ENCODE results near the gene WFDC2. TPM values are rescaled to one million over a fixed set of nuclear protein-coding genes. Genes with fewer than 3 reads are reported as not detected.

Gene WFDC2
- total and polyA plus RNA-seq, 2 of the 8 experiments (the other 6 are each of a cell fraction or from before 2014, with no cell fraction given): 77.9 to 137 TPM

DNA sequence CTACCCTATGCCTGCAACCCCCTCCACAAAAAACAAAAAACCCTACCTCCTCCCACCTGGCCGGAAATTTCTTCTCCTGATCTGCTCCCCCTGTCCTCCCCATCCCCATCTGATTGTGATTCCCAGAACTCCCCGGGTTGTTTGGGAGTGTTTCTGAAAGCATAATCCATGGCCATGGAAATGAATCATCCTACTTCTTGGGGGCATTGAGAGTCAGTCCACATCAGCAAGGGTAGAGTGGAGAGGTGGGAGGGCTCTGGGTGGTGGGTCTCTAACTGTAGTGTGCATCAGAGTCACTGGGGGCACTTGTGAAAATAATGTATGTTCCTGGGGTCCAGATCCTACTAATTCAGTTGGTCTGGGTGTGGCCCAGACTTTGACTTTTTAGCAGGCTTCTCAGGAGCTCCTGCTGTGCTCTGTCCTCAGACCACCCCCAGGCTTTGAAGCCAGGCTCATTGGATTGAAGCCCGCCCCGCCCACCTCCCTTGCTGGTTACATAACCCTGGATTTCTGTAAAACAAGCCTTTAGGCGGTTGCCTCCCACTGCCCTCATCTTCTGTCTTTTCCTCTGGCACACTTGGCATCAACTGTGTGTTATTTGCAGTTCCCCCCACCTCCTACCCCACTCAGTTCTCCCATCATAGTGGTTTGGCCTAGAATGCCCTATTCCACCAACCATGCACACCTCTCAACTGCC is 43.1 kb upstream of the WFDC2 start (continued):
- TF ChIP-seq ATF3 (IDR thresholded peaks at IDR 0.05; ENCODE audit: insufficient read depth, low read depth, low read length) (no peak), RAD21 (IDR thresholded peaks at IDR 0.05 in 1 of 2, conservative IDR thresholded peaks at IDR 0.05 in 1 of 2; ENCODE audit: low read depth in 2 of 2, low read length in 2 of 2) (no peak), POLR2A (IDR thresholded peaks at IDR 0.05; ENCODE audit: control extremely low read depth in 1 of 2, low read depth in 2 of 2, low read length in 2 of 2) (no peak), USF2 (IDR thresholded peaks at IDR 0.05; ENCODE audit: low read length) (no peak), KDM1A (IDR thresholded peaks at IDR 0.05; ENCODE audit: borderline replicate concordance, low read length) (no peak), CHD1 (IDR thresholded peaks at IDR 0.05; ENCODE audit: low read depth, low read length) (no peak)
- TF ChIP-seq, protein P1, sequence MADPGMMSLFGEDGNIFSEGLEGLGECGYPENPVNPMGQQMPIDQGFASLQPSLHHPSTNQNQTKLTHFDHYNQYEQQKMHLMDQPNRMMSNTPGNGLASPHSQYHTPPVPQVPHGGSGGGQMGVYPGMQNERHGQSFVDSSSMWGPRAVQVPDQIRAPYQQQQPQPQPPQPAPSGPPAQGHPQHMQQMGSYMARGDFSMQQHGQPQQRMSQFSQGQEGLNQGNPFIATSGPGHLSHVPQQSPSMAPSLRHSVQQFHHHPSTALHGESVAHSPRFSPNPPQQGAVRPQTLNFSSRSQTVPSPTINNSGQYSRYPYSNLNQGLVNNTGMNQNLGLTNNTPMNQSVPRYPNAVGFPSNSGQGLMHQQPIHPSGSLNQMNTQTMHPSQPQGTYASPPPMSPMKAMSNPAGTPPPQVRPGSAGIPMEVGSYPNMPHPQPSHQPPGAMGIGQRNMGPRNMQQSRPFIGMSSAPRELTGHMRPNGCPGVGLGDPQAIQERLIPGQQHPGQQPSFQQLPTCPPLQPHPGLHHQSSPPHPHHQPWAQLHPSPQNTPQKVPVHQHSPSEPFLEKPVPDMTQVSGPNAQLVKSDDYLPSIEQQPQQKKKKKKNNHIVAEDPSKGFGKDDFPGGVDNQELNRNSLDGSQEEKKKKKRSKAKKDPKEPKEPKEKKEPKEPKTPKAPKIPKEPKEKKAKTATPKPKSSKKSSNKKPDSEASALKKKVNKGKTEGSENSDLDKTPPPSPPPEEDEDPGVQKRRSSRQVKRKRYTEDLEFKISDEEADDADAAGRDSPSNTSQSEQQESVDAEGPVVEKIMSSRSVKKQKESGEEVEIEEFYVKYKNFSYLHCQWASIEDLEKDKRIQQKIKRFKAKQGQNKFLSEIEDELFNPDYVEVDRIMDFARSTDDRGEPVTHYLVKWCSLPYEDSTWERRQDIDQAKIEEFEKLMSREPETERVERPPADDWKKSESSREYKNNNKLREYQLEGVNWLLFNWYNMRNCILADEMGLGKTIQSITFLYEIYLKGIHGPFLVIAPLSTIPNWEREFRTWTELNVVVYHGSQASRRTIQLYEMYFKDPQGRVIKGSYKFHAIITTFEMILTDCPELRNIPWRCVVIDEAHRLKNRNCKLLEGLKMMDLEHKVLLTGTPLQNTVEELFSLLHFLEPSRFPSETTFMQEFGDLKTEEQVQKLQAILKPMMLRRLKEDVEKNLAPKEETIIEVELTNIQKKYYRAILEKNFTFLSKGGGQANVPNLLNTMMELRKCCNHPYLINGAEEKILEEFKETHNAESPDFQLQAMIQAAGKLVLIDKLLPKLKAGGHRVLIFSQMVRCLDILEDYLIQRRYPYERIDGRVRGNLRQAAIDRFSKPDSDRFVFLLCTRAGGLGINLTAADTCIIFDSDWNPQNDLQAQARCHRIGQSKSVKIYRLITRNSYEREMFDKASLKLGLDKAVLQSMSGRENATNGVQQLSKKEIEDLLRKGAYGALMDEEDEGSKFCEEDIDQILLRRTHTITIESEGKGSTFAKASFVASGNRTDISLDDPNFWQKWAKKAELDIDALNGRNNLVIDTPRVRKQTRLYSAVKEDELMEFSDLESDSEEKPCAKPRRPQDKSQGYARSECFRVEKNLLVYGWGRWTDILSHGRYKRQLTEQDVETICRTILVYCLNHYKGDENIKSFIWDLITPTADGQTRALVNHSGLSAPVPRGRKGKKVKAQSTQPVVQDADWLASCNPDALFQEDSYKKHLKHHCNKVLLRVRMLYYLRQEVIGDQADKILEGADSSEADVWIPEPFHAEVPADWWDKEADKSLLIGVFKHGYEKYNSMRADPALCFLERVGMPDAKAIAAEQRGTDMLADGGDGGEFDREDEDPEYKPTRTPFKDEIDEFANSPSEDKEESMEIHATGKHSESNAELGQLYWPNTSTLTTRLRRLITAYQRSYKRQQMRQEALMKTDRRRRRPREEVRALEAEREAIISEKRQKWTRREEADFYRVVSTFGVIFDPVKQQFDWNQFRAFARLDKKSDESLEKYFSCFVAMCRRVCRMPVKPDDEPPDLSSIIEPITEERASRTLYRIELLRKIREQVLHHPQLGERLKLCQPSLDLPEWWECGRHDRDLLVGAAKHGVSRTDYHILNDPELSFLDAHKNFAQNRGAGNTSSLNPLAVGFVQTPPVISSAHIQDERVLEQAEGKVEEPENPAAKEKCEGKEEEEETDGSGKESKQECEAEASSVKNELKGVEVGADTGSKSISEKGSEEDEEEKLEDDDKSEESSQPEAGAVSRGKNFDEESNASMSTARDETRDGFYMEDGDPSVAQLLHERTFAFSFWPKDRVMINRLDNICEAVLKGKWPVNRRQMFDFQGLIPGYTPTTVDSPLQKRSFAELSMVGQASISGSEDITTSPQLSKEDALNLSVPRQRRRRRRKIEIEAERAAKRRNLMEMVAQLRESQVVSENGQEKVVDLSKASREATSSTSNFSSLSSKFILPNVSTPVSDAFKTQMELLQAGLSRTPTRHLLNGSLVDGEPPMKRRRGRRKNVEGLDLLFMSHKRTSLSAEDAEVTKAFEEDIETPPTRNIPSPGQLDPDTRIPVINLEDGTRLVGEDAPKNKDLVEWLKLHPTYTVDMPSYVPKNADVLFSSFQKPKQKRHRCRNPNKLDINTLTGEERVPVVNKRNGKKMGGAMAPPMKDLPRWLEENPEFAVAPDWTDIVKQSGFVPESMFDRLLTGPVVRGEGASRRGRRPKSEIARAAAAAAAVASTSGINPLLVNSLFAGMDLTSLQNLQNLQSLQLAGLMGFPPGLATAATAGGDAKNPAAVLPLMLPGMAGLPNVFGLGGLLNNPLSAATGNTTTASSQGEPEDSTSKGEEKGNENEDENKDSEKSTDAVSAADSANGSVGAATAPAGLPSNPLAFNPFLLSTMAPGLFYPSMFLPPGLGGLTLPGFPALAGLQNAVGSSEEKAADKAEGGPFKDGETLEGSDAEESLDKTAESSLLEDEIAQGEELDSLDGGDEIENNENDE (IDR thresholded peaks at IDR 0.05; ENCODE audit: insufficient replicate concordance, low read length): no peak

Data from H1 (cell line).